NCI-H526 (cell line): ENCODE results near the gene FOXJ3.
"Not testable (repeated sequence)": the region's sequence is repeated elsewhere in the genome, so short reads cannot be mapped to it uniquely, and the experiment has no call there.

Source experiments
- DNase-seq, 2 experiments: peaks; one replicate each; lab custom pipeline; 2025; lab: John Stamatoyannopoulos, UW

FOXJ3 gene

GRCh38 chr1:42251042-42251441 is 84.0 kb downstream of the FOXJ3 start:
- DNase-seq, result no peak

- no peak for DNase-seq
Measured at GRCh38 chr1:42250164-42250563, 84.9 kb downstream of the FOXJ3 start.

DNA sequence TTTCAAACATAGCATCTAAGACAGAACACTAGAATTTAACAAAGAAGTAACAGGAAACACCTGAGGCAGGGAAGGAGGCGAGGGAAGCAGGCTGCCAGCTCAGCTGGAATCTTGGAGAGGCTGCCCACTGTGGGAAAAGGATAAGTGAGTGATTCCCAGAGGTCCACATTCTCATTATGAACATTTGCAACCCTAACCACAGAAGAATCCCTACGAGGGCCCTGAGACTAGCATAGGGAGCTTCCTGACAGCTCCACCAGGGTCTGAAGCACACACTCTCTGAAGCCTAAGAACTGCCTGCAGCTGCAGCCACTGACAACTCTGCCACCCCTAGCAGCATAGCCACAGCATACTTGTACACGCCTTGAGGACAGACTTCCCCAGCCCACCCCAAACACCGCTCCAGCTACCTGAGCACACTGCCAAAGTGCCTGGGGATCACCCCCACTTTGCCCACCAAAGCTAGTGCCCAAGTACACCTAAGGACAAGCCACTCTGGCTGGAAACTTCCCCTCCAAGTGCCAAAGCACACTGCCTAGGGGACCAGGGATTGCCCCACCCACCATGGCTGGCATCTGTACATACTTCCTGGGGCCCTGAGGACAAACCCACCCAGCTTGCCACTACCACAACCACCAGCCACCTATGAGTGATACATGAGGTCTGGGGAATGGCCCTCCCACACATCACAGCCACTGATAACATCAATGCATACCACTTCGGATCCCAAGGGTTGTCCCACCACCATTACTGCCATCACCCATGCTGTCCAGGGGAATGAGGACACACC is 93.9 kb downstream of the FOXJ3 start:
- no peak for DNase-seq

DNA sequence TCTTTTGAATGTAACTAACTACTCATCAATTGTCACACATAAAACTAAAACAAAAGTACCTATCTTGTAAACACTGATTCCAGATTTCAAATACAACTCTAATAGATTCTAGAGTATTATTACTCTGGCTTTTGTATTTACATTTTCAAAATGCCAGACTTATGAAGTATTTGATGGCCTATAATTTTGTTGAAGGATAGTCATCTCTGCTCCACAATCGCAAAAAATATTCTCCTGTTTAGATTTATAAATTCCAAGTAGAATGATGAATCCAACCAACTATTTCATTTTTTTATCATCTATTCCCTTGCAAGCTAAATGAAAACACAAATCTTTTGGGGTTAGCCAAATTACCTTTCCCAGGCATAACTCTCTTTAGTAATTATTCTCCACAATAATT is 95.5 kb downstream of the FOXJ3 start:
- no peak for DNase-seq

DNA sequence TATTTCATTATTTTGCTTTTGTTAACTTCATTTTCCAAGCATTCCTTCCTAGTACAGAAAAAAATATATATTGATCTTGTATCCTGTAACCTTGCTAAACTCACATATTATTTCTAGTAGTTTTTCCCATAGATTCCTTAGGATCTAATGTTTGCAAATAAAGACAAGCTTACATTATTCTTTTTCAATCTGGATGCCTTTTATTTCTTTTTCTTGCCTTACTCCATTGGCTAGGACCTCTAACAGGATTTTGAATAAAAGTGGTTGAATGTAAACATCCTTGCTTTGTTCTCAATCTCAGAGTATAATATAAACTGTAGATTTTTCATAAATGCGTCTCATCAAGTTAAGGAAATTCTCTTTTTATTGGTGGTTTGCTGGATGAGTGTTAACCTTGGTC is 96.0 kb downstream of the FOXJ3 start:
- DNase-seq, result no peak

DNA sequence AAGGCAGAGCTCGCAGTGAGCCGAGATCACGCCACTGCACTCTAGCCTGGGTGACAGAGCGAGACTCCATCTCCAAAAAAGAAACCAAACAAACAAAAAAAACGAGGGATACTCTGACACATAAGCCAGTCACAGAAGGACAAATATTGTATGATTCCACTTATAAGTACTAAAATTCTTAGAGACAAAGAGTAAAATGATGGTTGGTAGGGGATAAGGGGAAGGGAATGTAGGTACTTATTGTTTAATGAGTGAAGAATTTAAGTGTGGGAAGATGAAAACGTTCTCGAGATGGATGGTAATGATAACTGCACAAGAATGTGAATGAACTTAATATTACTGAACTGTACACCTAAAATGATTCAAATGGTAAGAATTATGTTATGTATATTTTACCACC is 103.8 kb downstream of the FOXJ3 start:
- no peak for DNase-seq

DNA sequence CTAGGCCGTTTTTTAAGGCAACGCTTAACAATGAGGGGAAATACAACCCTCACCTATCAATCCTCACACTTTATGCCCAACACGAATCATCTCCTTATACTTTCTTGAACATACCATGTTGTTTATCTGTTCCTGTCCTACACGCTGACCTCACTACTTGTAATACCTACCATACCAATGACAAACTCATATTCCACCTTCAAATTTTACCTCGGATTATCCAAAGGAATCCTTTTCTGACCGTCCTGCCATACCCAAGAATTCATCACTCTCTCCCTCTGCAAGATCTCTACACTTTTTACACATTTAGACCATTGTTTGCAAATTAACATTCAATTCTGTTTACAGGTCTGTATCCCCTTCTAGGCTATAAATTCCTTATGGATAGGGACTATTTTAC is 106.1 kb downstream of the FOXJ3 start:
- DNase-seq, result no peak

- DNase-seq, result no peak
Measured at GRCh38 chr1:42223036-42223435, 112.0 kb downstream of the FOXJ3 start.

DNA sequence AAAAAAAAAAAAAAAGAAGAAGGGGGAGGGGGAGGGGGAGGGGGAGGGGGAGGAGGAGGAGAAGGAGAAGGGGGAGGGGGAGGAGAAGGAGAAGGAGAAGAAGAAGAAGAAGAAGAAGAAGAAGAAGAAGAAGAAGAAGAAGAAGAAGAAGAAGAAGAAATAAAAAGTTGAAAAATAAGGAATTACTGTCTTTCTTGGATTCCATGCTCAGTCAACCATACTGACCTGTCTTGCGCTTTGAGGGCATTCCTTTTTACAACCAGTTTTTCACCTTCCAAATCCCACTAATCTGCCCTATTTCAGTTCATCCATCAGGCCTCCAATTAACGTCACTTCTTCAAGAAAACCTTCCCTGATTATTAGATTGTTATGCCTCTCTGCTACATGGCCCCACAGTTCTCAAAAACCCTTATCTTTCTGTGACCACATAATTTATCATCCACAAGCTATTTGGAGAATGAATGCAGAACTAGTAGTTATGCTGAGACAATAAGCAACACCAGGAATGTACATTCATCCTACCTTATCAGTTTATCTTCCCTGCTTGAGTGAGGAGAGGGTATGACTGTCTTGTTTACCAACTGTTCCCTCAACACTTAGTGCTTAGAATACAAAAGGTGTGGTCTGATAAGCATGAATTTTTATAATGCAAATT is 113.0 kb downstream of the FOXJ3 start:
- DNase-seq, result no peak

DNA sequence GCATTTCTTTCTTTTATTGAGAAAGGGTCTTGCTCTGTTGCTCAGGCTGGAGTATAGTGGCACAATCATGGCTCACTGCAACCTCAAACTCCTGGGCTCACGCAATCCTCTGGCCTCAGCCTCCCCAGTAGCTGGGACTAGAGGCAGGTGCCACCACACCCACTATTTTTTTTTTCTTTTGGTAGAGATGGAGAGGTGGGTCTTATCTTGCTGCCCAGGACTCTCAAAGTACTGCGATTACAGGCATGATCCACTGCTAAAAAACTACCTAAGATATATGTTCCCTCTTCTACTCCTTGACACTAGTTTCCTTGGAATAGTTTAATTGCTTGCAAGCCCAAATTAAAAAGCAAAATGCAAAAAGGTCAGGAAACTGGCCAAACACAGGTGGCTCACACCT is 113.6 kb downstream of the FOXJ3 start:
- no peak for DNase-seq

- DNase-seq, result no peak
Measured at GRCh38 chr1:42219627-42220026, 115.4 kb downstream of the FOXJ3 start.

DNA sequence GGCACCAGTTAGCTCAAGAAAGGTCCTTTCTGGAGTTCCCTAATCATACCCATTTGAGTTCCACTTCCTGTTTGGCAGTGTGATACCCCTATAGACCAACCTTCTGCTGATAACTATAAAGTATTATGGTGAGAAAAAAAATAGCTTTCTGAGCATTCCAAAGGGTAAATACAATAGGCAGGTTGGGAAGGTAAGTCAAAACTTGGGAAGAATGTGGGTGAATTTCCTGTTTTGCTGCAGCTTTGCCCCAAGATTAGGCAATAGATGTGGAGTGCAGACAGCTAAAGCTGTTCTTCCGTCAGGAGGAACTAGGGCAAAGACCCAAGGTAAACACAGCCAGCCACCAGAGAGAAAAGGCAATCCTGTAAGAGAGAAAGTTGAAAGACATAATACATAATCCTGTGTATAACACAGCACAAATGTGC is 120.6 kb downstream of the FOXJ3 start:
- no peak for DNase-seq

- no peak for DNase-seq
Measured at GRCh38 chr1:42211224-42211623, 123.8 kb downstream of the FOXJ3 start.

DNA sequence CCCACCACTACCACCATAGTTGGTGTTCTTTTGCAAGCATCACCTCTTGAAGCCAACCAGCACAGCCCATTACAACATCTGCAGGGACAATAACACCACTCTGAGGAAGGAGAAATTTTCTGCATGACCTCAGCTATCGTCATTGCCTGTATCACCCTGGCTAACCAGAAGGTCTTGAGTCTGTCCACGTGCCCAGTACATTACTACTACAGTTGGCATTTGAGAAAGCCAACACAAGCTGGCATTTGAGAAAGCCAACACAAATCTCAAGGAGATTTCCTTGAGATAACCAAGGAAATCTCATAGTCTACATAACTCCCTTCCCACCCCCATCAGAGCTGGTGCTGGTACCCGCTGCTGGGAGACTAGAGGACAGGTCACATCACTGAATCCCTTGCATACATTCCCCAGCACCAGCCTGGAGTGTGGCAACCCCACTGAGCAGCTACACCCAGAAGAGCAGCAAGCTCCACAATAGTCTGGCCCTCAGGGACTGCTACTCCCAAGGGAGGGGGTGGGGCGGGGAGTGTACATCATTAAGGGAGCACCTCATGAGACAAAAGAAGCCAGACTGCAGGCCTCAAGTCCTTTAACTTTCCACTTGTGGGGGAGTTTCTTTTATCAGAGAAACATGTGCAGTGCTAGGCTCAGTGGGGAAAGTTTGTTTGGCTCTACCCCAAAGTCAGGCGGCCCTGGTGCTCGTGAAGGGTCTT is 124.5 kb downstream of the FOXJ3 start:
- DNase-seq, result no peak

GRCh38 chr1:42209526-42210251 is 125.3 kb downstream of the FOXJ3 start:
- no peak for DNase-seq

- not testable (repeated sequence) for DNase-seq
Measured at GRCh38 chr1:42206930-42207329, 128.1 kb downstream of the FOXJ3 start.

- DNase-seq, result no peak
Measured at GRCh38 chr1:42206164-42206563, 128.9 kb downstream of the FOXJ3 start.

GRCh38 chr1:42201986-42202385 is 133.0 kb downstream of the FOXJ3 start:
- DNase-seq, result no peak

DNA sequence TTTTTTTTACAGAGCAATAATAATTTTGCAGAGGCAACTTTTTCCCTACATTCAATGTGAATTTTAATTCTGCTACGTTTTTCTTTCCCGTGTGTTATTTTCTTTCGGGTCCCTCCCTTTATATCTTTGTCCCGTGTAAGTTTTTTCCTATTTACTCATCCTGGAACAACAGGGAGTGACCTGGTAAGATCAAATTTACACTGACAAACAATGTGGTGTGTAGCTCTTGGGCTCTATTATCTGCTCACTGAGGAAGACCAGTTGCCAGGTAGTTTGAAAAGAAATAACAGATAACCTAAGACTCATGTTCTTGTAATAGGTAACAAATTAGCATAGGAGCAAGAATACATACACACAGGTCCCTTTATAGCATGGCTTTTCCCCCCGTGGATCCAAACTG is 136.8 kb downstream of the FOXJ3 start:
- no peak for DNase-seq

- DNase-seq, result no peak
Measured at GRCh38 chr1:42195841-42196240, 139.2 kb downstream of the FOXJ3 start.

- DNase-seq, result no peak
Measured at GRCh38 chr1:42192106-42192505, 142.9 kb downstream of the FOXJ3 start.

DNA sequence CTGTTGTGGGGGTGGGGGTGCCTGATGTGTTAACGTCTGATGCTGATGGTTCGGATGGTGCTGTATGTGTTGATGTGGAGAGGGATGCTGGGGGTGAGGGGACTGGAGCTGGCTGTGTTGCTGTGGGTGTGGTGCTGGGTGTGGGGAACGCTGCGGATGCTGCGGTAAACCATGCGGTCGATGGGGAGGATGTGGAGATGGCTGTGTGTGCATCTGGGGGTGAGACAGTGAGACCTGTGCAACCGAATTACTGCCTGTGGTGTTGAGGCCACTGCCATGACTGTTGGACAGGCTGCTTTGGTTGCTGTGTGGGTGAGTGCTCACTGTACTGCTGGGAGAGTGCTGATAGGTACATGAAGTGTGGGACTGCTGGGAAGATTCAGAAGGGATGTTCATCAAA is 143.7 kb downstream of the FOXJ3 start:
- no peak for DNase-seq
